Measurements from ENCODE around the gene YAP1.

DNA sequence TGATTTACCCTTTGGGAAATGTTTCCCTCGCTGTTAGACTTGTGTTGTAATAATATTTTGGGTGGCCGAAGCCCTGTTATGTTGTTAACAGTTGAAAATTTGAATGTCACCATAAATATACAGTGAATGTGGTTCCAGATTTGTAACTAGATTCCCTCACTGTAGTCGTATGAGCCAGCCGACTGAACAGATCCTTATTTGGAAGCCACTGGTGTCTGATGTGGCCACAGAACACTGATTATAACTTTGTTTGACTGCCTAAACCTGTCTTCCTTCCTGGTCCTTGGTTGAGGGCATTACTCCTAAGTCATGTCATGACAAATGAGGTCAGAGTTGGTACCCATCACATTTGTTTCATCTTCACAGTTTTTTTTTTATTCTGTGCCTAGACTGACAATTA lies 45.4 kb downstream of the YAP1 start:
- TF ChIP-seq, protein P1, sequence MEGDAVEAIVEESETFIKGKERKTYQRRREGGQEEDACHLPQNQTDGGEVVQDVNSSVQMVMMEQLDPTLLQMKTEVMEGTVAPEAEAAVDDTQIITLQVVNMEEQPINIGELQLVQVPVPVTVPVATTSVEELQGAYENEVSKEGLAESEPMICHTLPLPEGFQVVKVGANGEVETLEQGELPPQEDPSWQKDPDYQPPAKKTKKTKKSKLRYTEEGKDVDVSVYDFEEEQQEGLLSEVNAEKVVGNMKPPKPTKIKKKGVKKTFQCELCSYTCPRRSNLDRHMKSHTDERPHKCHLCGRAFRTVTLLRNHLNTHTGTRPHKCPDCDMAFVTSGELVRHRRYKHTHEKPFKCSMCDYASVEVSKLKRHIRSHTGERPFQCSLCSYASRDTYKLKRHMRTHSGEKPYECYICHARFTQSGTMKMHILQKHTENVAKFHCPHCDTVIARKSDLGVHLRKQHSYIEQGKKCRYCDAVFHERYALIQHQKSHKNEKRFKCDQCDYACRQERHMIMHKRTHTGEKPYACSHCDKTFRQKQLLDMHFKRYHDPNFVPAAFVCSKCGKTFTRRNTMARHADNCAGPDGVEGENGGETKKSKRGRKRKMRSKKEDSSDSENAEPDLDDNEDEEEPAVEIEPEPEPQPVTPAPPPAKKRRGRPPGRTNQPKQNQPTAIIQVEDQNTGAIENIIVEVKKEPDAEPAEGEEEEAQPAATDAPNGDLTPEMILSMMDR (IDR thresholded peaks at IDR 0.05; ENCODE audit: low read length) = no peak
- no peak for TF ChIP-seq EZH2 (optimal IDR thresholded peaks at IDR 0.05; ENCODE audit: low read depth, low read length)

Measured in MM.1S (cell line).